Cardiac muscle cell (in vitro differentiated cells and primary cell): ENCODE data around the gene THRSP. TPM values are rescaled to one million over a fixed set of nuclear protein-coding genes. Genes with fewer than 3 reads are reported as not detected.
"Not testable (repeated sequence)": the region's sequence is repeated elsewhere in the genome, so short reads cannot be mapped to it uniquely, and the experiment has no call there.

ENCODE experiments used
- DNase-seq, 2 donors: peaks; one replicate each; pipeline versions ENCODE4 v3.0.0 to v3.0.0-alpha.2; 2010 to 2017; ENCODE audit warnings: low read depth in 1 of 2, low spot score in 1 of 2
- H3K27ac ChIP-seq: fragments of 200-600 bp; sonication (generic); 2 replicates; pipeline ENCODE4 v1.5.1; 2016
- H3K27me3 ChIP-seq: fragments of 200-600 bp; sonication (generic); 2 replicates; pipeline ENCODE4 v1.6.0; 2016; ENCODE audit warnings: control low read depth
- H3K36me3 ChIP-seq: fragments of 200-600 bp; sonication (generic); 2 replicates; pipeline ENCODE4 v1.5.1; 2016; ENCODE audit warnings: control low read depth
- H3K4me1 ChIP-seq: fragments of 200-600 bp; sonication (generic); 2 replicates; pipeline ENCODE4 v1.8.1; 2017; ENCODE audit warnings: low read depth, mild to moderate bottlenecking, mixed run types
- H3K4me3 ChIP-seq: fragments of 200-600 bp; sonication (generic); 2 replicates; pipeline ENCODE4 v1.5.1; 2016; ENCODE audit warnings: mild to moderate bottlenecking
- H3K9me3 ChIP-seq: fragments of 200-600 bp; sonication (generic); 2 replicates; pipeline ENCODE4 v1.5.1; 2017; ENCODE audit warnings: low read depth, mild to moderate bottlenecking, control low read depth
- polyA plus RNA-seq: library from polyadenylated mRNA; unstranded; fragments of >200 nt; fragmentation: Nextera tagmentation; extraction: Ambion mirVana; gene quantifications from 2 replicates; pipeline ENCODE4 v1.2.1, GENCODE V29; 2016
- total RNA-seq: library from RNA; depleted of rRNA; stranded (reverse); fragments of >200 nt; gene quantifications from 2 replicates; pipeline ENCODE4 v1.2.3, GENCODE V29; 2016
- TF ChIP-seq, protein P1 (sequence below): IDR thresholded peaks from 2 replicates; pipeline ENCODE4 v1.5.1; 2012; ENCODE audit warnings: low read depth, mild to moderate bottlenecking, low read length

Gene THRSP
- total and polyA plus RNA-seq, 2 experiments from 2014 or later, result not detected

- H3K4me1 ChIP-seq, result peaks cover 9% of the 10 kb centered on the region
- TF ChIP-seq, protein P1, sequence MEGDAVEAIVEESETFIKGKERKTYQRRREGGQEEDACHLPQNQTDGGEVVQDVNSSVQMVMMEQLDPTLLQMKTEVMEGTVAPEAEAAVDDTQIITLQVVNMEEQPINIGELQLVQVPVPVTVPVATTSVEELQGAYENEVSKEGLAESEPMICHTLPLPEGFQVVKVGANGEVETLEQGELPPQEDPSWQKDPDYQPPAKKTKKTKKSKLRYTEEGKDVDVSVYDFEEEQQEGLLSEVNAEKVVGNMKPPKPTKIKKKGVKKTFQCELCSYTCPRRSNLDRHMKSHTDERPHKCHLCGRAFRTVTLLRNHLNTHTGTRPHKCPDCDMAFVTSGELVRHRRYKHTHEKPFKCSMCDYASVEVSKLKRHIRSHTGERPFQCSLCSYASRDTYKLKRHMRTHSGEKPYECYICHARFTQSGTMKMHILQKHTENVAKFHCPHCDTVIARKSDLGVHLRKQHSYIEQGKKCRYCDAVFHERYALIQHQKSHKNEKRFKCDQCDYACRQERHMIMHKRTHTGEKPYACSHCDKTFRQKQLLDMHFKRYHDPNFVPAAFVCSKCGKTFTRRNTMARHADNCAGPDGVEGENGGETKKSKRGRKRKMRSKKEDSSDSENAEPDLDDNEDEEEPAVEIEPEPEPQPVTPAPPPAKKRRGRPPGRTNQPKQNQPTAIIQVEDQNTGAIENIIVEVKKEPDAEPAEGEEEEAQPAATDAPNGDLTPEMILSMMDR, result no peak
- no peaks in the 10 kb centered on the region for H3K9me3 ChIP-seq
- no peak overlapping the region for H3K27ac ChIP-seq
- no peak for DNase-seq
- H3K36me3 ChIP-seq, result no peaks in the 10 kb centered on the region
- no peak overlapping the region for H3K4me3 ChIP-seq
- peaks cover 3% of the 10 kb centered on the region for H3K27me3 ChIP-seq
These were observed 17.9 kb downstream of the THRSP start for GRCh38 chr11:78081583-78081982.

DNA sequence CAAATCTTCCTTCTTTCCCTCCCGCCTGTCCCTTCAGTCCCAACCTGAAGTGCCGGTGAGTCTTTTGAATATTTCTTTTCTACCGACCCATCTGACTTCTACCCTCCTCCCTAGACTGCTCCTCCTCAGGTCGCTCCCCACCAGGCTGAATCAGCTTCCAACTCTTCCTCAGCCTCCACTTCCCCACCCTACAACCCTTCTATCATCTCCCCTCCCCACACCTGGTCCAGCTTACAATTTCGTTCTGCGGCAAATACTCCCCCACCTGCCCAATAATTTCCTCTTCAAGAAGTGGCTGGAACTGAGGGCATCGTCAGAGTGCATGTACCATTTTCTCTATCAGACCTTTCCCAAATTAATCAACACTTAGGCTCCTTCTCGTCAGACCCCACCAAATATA, 18.5 kb downstream of the THRSP start:
- DNase-seq, result no peak
- H3K27me3 ChIP-seq, result peaks cover 3% of the 10 kb centered on the region
- H3K9me3 ChIP-seq, result no peaks in the 10 kb centered on the region
- H3K36me3 ChIP-seq, result no peaks in the 10 kb centered on the region
- H3K4me1 ChIP-seq, result peaks cover 9% of the 10 kb centered on the region
- no peak overlapping the region for H3K4me3 ChIP-seq
- H3K27ac ChIP-seq, result no peak overlapping the region
- TF ChIP-seq, protein P1, result no peak

GRCh38 chr11:78083021-78083420, 19.4 kb downstream of the THRSP start:
- H3K4me3 ChIP-seq, result no peak overlapping the region
- H3K27me3 ChIP-seq, result peaks cover 3% of the 10 kb centered on the region
- no peaks in the 10 kb centered on the region for H3K36me3 ChIP-seq
- H3K9me3 ChIP-seq, result no peaks in the 10 kb centered on the region
- TF ChIP-seq, protein P1, result no peak
- peak in 1 of 2 donors; percentile 62 for DNase-seq
- peaks cover 5% of the 10 kb centered on the region for H3K4me1 ChIP-seq
- no peak overlapping the region for H3K27ac ChIP-seq

GRCh38 chr11:78084506-78084905, 20.8 kb downstream of the THRSP start:
- DNase-seq, H3K4me3 ChIP-seq, H3K27me3 ChIP-seq, H3K4me1 ChIP-seq, H3K9me3 ChIP-seq, H3K36me3 ChIP-seq, H3K27ac ChIP-seq: not testable (repeated sequence)

DNA sequence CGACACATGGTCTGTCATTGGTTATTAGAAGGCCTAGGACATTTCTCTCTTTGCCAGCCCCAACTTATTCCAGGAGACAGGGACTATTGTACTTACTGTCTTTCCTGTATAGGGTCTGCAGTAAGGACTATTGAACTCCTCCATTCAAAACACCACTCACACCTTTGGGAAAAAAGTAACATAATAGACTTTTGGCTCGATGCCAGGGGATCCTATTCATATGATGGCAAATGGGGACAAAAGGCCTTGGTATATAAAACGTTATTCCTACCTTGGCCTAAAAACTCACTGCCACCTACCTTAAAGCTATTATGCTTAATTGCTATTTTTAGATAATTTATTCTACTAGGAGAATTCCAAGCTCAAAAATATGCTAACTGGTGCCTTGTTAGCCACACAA, 22.3 kb downstream of the THRSP start:
- H3K4me3 ChIP-seq, result no peak overlapping the region
- peaks cover 3% of the 10 kb centered on the region for H3K27me3 ChIP-seq
- TF ChIP-seq, protein P1, result no peak
- H3K4me1 ChIP-seq, result no peaks in the 10 kb centered on the region
- H3K27ac ChIP-seq, result no peak overlapping the region
- DNase-seq, result no peak
- H3K9me3 ChIP-seq, result no peaks in the 10 kb centered on the region
- H3K36me3 ChIP-seq, result no peaks in the 10 kb centered on the region

DNA sequence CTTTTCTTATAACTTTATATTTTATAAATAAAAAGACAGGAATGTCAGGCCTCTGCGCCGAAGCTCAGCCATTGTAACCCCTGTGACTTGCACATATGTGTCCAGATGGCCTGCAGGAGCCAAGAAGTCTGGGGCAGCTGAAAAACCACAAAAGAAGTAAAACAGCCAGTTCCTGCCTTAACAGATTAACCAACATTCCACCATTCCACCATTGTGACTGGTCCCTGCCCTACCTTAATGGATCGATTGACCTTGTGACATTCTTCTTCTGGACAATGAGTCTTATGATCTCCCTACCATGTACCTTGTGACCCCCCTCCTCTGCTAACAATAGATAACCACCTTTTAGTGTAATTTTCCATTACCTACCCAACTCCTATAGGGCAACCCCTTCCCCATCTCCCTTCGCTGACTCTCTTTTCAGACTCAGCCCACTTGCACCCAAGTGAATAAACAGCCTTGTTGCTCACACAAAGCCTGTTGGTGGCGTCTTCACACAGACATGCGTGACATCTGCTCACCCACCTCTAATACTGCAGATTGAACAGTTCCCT, 22.9 kb downstream of the THRSP start:
- H3K27ac ChIP-seq, H3K9me3 ChIP-seq, DNase-seq, H3K4me1 ChIP-seq, H3K27me3 ChIP-seq, H3K36me3 ChIP-seq, H3K4me3 ChIP-seq: not testable (repeated sequence)

- TF ChIP-seq, protein P1, result no peak
- Histone ChIP-seq H3K36me3 (no peaks in the 10 kb centered on the region), H3K4me1 (no peaks in the 10 kb centered on the region), H3K9me3 (no peaks in the 10 kb centered on the region), H3K4me3 (no peak overlapping the region), H3K27ac (no peak overlapping the region), H3K27me3 (no peaks in the 10 kb centered on the region)
- DNase-seq, result no peak
These were observed 30.6 kb downstream of the THRSP start for GRCh38 chr11:78094250-78094649.
